ENCODE data around the gene PRDM5.

GRCh38 chr4:120699354-120699753 lies 223.2 kb downstream of the PRDM5 start:
- no peak for TF ChIP-seq CTCF (IDR thresholded peaks at IDR 0.05; ENCODE audit: low read length)
- TF ChIP-seq EZH2 (IDR thresholded peaks at IDR 0.05; ENCODE audit: borderline replicate concordance, low read length): no peak

All from OCI-LY1 (cell line).